NCI-H1930 (cell line): ENCODE data around the gene LPP.

Experiments used
- DNase-seq, 2 experiments: peaks; one replicate each; lab custom pipeline; 2025; lab: John Stamatoyannopoulos, UW

The LPP gene

GRCh38 chr3:188248036-188248561, 94.1 kb downstream of the LPP start:
- no peak for DNase-seq

GRCh38 chr3:188253123-188253793, 99.3 kb downstream of the LPP start:
- no peak for DNase-seq

GRCh38 chr3:188253800-188254452, 100.0 kb downstream of the LPP start:
- no peak for DNase-seq

- no peak for DNase-seq
Measured at GRCh38 chr3:188254520-188255070, 100.6 kb downstream of the LPP start.

GRCh38 chr3:188255190-188255589, 101.2 kb downstream of the LPP start:
- DNase-seq = no peak

GRCh38 chr3:188256758-188257157, 102.8 kb downstream of the LPP start:
- DNase-seq = no peak

- no peak for DNase-seq
Measured at GRCh38 chr3:188257384-188258026, 103.5 kb downstream of the LPP start.

- no peak for DNase-seq
Measured at GRCh38 chr3:188259191-188259590, 105.2 kb downstream of the LPP start.

GRCh38 chr3:188259596-188259995, 105.6 kb downstream of the LPP start:
- no peak for DNase-seq

- DNase-seq = no peak
Measured at GRCh38 chr3:188261011-188261410, 107.1 kb downstream of the LPP start.

- no peak for DNase-seq
Measured at GRCh38 chr3:188262488-188262887, 108.5 kb downstream of the LPP start.

GRCh38 chr3:188262913-188263683, 109.1 kb downstream of the LPP start:
- DNase-seq = no peak

- DNase-seq = no peak
Measured at GRCh38 chr3:188264226-188265207, 110.6 kb downstream of the LPP start.

- DNase-seq = no peak
Measured at GRCh38 chr3:188266562-188267274, 112.8 kb downstream of the LPP start.

GRCh38 chr3:188267790-188268335, 113.9 kb downstream of the LPP start:
- DNase-seq = no peak

- DNase-seq = no peak
Measured at GRCh38 chr3:188268336-188268735, 114.4 kb downstream of the LPP start.

GRCh38 chr3:188269040-188269439, 115.1 kb downstream of the LPP start:
- no peak for DNase-seq

- DNase-seq = no peak
Measured at GRCh38 chr3:188270423-188270972, 116.5 kb downstream of the LPP start.

GRCh38 chr3:188271226-188271914, 117.4 kb downstream of the LPP start:
- DNase-seq = no peak
